Astrocyte (in vitro differentiated cells and primary cell): ENCODE results near the gene DNASE1L2.

ENCODE experiments used
- EZH2 ChIP-seq: IDR thresholded peaks from 2 replicates; pipeline ENCODE4 v1.6.1; 2012; ENCODE audit warnings: mild to moderate bottlenecking, low read length, inconsistent platforms; ENCODE audit not compliant: insufficient read depth
- TF ChIP-seq, protein P1 (sequence below): IDR thresholded peaks from 2 replicates; pipeline ENCODE4 v1.5.1; 2011; ENCODE audit warnings: low read depth, mild to moderate bottlenecking, inconsistent platforms, low read length, moderate library complexity; ENCODE audit not compliant: insufficient read depth

DNA sequence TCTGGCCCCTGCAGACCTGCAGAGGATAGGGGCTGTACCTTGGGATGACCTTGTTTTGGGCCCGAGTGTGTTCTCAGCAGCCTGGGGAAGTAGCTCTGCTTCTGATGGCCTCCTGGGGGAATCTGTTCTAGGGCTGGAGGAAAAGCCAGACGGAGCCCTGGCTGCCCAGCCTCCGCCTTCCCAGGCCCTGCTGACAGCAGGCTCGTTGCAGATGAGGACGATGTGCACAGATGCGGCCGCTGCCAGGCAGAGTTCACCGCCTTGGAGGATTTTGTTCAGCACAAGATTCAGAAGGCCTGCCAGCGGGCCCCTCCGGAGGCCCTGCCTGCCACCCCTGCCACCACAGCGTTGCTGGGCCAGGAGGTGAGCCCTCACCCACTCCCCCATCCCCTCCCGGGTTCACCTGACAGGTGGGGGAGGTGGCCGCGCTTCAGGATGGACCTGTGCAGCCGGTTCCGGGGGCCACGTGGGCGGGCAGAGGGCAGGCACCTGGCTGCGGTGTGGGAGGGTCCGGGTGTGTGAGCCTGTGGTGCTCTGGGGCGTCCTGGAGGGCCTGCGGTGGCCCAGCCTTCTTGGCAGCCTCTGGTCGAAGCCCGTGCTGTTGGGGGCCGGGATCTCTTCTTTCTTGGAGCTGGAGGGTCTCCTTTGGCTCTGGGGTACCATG is 8.0 kb upstream of the DNASE1L2 start:
- no peak for TF ChIP-seq EZH2
- TF ChIP-seq, protein P1, sequence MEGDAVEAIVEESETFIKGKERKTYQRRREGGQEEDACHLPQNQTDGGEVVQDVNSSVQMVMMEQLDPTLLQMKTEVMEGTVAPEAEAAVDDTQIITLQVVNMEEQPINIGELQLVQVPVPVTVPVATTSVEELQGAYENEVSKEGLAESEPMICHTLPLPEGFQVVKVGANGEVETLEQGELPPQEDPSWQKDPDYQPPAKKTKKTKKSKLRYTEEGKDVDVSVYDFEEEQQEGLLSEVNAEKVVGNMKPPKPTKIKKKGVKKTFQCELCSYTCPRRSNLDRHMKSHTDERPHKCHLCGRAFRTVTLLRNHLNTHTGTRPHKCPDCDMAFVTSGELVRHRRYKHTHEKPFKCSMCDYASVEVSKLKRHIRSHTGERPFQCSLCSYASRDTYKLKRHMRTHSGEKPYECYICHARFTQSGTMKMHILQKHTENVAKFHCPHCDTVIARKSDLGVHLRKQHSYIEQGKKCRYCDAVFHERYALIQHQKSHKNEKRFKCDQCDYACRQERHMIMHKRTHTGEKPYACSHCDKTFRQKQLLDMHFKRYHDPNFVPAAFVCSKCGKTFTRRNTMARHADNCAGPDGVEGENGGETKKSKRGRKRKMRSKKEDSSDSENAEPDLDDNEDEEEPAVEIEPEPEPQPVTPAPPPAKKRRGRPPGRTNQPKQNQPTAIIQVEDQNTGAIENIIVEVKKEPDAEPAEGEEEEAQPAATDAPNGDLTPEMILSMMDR: no peak
